NCI-H510A treated with DMSO at 0.1 percent for 48 hours (cell line): ENCODE data around the gene PRR33.

Experiments
- DNase-seq: peaks from one replicate; lab custom pipeline; 2025; lab: John Stamatoyannopoulos, UW

PRR33 gene

DNA sequence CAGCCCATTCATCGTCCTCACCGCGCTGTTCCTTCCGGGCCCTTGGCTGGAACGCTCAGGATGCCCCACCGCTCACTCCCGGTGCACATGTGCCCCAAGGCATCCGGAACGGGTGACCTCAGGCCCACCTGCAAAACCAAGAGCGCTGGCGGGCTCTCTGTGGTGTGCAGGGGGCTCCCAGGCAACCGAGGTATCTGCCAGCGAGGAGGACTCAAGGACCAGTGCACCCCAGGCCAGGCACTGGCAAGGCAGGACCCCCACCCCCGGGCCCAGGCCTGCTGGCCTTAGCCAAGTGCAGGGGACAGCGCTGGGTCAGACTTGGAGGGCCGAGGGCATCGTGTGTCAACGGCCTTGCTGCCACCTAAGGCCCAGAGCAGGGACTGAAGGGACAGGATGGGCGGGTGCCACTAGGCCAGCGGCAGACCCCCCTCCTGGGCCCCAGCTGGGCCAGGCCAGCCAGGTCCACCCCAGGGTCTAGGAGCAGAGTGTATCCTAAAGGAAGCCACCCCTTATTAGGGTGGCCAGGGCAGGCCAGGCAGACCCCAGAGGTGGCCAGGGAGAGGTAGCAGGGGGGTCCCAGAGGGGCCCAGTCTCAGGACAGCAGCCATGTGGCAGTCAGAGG, 36.3 kb upstream of the PRR33 start:
- DNase-seq, result no peak

DNA sequence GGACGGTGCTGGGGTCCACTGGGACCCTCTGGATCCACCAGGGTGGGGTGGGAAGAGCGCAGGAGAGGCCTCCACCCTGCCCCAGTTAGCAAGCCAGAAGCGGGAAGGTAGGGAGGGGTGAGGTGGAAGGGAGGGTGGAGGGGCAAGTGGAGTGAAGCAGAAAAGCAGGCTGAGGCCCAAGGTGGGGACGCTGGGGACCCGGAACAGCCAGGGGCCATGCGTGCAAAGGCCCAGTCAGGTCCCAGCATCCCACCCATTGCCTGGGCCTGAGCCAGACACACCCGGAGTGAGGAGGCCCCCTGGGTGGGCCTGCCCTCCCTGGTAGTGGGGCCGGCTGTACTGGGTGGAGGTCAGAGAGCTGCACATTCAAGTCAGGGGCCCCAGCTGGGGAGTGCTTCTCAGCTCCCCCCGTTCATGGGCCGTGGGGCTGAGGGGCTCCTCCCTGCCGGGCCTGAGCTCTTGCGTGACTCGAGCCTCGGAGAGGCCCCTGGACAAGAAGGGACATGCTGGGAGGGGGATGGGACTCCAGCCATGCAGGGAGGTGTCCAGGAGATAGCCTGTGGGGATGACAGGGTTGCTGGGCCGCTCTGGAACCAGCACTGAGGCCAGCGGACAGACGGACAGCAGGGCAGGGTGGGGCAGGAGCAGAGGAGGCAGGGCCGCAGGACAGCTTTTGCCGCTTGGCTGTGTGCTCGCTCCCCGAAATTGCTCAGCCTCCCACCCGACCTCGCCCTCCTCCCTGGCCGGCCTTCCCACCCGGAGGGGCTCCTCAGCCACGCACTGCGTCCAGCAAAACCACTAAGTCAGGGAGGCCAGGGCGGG, 35.5 kb upstream of the PRR33 start:
- DNase-seq, result no peak

DNA sequence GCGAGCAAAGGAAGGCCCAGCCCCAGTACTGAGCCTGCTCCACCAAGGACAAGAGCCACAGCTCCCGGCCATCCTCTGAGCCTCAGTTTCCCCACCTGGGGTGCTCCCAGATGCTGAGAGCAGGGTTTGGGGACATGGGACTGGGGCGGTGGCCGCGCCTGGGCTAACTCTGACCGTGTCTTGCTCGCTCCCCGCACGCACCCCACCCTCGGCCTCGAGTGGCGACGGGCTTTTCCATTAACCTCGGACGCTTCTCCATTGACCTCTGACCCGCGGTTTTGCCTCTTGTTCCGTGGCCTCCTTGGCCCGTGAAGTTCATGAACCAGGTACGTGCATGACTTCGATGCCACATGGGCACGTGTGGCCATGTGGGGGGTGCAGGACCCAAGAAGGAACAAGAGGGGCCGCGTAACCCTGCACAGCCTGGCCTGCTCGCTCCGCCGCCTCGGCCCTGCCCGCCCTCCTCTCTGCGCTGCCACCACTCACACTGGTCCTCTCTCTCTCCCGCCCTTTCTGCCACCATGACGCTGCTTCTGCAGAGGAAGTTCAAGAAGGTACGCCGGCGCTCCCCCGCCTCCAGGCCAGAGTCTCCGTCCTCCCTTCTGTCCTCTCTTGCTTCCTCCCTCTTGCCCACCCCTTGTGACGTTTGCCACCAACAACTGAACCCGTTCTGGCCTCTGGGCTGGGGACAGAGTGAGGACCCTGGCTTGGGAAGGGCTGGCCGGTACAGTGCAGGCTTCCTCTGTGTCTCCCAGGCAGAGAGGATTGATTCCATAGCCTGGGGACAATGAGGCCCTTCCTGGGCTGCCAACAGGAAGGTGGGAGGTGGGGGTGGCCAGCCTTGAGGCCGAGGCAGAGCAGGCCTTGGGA, 34.7 kb upstream of the PRR33 start:
- DNase-seq, result no peak

DNA sequence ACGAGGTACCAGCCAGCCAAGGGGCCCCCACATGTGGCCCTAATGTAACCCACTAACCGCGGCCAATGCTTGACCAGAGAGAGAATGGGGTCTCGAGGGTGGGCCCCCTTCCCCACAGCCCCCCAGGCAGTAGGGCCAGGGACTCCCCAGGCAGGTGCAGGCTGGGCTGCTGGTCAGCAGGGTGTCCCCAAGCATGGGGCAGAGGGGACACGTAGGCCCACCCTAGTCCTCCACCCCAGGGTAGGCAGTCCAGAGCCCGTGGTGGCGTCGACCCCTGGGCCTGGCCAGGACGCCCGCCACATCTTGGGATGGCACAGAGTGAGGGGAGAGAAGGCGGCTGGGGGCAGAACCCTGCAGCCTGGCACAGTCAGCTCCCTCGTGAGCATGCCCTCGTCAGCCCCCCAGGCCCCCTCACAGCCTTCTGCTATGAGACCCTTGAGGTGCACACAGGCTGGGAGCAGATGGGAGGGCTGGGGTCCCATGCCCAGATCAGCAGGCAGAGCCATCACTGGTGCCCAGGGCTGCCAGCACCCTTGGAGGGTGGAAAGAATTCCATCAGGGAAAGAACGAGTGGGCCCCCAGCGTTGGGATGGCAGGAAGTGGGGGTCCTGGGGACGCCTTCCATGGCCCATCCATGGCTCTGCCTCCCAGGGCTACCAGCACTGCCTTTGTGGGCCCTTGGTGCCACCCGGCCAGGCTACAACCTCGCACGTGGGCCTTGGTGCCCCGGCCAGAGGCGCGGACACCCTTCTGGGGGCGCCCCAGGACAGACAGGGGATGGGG, 33.9 kb upstream of the PRR33 start:
- no peak for DNase-seq

DNA sequence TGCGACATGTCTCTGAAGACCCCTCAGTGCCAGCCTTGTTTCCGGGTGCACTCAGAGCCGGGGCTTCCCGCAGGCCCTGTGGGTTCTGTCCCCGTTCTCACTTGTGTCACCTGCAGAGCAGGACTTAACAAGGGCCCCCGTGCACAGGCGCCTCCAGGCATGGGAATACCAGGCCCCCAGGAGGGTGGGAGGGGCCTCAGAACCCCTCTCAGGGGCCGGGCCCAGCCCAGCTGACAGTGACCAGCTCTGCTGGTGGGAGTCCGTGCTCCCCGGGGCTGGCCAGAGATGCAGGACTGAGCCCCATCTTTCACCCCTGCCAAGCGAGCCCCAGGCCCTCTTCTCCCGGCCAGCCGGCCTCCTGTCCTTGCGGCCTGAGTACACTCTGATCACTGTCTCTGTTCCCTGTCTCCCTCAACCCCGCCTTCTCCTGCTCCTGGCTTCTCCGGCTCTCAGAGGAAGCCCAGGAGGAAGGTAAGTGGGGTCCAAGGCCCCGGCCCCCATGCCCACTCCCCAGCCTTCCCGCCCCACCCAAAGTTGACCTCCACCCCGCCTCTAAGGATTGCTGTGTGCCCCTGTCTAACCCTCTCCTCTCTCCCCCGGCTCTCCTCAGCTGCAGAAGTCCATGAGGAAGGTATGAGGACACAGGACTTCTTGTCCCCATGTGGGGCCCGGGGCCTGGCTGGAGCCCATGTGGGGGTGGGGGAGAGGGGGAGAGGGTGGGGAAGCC, 33.1 kb upstream of the PRR33 start:
- DNase-seq, result no peak

DNA sequence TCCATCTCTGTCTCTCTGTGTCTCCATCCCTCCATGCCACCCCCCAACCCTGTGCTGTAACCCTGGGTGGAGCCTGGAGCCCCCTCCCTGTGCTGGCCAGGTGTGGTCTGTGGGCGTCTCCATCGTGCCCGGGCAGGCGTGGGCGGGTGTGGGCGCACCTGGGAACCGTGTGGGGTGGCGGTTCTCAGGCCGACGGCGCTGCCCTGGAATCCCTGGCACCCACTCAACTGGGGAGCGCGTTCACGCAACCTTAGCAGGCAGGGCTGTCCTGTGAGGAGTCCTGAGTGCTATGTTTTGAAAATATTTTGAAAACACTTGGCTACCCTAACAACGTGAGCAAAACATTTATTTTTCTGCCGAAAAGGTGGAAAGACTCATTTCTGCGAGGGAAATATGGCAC, 32.5 kb upstream of the PRR33 start:
- no peak for DNase-seq

DNA sequence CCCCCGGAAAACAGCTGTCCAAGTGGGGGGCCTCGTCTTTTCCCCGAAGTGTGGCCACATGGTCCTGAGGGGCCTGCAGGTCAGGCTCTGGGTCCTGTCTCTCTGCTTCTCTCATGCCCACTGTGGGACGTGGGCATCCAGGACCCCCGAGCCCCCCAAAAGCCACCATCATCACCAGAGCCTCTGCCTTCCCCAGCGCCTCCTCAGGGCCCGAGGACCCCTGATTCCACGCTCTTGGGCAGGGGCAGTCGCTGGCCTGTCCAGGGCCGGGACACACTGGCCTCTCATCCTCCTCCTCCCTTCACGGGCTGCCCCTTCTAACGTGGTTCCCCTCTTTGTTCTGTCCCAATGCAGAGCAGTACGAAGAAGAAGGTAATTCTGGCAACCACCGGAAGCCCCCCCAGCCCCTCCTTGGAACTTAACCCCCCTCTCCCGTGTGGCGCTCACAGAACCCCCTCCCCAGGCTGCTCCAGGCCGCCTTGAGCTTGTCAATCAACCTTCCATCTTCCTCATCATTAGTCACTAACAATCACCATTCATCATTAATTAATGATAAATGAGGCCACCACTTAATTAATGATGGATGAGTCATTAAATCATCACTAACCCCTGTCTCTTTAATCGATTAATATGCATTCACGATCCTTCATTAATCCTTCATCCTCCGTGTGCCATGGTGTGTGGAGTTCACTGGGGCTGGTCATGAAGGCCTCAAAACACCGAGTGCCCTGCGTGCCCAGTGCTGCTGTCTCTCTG, 31.7 kb upstream of the PRR33 start:
- no peak for DNase-seq

DNA sequence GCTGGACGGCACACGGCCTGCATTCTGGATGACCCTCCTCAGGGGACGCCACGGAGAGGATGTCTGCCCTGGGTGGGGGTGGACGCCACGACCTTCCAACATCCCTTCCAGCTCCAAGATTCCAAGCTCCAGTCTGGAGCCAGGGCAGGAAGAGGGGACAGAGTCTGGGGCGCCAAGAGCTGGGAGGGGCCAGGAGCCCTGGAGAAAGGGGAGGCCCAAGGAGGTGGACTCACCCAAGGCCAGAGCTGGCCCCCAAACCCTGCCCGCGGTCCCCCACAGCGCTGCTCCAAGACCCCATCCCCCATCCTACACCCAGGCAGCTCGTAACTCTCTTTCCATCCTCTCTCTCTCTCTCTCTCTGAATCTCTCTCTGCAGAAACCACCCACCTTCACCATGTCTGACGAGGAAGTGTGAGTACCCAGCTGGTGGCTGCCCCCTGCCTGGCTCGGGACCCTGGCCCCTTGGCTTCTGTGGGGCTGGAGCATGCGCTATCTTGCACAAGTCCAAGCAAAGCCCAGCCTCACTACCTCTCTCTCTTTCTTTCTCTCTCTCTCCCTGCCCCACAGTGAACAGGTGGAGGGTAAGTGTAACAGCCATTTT, 30.9 kb upstream of the PRR33 start:
- DNase-seq, result no peak

DNA sequence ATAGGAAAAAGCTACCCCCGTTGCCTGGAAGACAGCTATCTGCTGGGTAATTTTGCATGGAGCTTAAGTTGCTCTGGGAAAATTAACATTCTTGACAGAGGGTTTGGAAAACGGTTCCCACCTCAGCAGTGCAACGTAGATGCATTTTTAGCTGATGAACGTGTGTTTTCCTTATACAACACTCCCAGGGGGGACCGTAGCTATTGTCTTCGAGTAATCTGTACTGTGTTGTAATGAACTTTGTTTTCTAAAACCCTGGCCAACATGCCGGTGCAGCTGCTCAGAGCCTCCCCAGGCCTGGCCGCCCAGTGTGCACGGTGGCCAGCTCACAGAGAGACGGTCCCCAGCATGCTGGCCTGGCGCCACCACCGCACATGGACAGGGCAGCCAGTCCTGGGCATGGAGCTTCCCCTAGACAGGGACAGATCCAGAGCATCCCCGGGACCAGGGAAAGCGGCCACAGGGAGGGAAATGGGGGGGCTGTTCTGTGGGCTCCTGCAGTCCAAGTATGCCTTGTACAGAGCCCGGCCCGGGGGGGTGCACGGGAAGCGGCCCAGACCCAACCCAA, 30.0 kb upstream of the PRR33 start:
- no peak for DNase-seq

DNA sequence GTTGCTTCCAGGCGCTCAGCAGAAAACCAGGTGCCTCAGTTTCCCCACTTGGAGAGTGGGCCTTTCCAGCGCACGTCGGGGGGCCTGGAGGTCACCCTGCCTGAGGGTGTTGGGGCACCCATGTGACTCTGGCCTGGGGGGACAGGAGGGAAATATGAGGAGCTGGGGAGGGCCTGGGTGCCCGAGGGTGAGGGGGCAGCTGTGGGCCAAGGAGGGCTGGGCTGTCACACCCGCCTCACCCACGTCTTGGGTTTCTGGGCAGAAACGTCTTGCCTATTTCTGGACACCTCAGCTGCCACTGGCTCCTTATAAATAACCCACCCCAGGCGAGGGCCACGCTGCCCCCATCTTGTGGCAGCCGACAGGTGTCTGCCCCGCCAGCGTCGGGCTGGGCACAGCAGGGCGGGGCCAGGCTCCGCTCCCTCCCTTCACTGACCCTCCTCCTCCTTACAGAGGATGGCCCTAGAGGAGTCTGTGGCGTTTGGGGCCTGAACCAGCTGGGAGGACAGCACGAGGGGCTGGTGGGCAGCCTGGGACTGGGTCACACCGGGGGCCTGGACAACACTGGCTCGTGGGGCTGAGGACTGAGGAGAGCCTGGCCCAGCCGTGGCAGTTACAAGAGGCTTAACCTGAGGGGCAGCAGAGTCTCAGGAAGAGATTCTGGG, 29.3 kb upstream of the PRR33 start:
- DNase-seq, result no peak

DNA sequence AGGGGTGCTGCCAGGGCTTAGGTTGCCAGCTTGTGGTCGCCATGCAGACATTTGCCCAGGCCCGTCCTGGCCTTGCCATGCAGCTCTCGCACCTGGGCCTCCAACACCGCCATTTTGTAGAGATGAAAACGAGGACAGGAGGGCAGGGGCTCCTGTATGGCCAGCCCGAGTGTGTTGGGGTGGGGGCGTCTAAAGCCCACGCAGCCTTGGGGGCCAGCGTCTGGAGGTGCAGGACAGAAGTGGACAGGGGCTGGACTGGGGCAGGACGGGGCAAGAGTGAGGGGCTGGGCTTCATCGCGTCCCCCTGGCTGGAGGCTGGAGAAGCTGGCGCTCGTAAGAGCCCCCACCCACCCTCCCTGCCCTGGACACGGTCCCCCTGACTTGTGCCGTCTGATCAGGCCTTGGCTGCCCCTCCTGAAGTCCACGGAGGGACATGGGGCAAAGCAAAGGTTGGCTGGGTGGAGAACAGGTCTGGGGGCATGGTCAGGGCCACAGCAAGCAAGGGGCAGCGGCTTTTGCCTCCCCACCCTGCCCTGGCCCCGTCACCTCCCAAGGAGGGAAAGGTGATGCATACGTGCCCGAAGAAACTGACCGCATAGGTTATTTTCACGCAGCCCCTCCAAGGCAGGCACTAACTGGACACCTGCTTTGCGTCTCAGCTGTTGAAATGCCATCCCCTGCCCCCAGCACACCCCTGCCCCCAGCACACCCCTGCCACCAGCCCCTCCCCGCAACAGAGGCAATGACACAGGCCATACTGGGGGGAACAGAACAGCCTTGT, 28.6 kb upstream of the PRR33 start:
- no peak for DNase-seq

DNA sequence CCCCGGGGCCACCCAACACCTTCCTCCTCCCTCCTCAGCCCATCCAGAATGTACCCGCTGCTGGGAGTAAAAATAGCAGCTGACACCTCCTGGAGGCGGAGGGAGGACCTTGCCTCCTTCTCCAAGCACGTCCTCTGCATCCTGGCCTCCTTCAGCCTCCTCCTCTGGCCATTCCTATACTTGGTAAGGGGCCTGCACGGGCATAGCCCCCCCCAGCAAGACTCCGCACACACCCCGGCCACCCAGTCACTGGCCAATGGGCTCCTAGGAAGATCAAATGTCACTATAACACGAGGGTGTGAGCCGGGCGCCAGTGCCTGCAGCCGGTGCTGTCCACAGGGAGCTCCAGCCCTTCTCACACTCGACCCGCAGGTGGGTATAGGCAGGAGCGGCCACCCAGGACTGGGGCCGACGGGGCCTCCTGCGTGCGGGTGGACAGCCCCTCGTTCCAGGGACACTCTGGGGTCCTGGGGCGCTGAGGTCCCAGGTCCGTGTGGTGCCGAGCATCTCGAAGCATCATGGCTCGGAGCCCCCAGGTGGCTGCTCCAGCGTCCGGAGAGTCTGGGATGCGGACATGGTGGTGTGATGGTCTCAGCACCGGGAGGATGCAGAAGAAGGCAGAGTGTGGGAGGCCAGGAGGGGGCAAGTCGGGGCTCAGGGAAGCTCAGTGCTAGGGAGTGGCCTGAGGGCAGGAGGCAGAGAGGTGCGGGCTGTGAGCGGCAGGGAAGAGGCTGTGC, 27.9 kb upstream of the PRR33 start, which contains the start of gene TNNT3:
TNNT3 (plus strand) TSS at position 313 of the 737 bp plus-strand sequence. CDS start 3,172 bp downstream, outside the sequence.
- DNase-seq, result no peak

DNA sequence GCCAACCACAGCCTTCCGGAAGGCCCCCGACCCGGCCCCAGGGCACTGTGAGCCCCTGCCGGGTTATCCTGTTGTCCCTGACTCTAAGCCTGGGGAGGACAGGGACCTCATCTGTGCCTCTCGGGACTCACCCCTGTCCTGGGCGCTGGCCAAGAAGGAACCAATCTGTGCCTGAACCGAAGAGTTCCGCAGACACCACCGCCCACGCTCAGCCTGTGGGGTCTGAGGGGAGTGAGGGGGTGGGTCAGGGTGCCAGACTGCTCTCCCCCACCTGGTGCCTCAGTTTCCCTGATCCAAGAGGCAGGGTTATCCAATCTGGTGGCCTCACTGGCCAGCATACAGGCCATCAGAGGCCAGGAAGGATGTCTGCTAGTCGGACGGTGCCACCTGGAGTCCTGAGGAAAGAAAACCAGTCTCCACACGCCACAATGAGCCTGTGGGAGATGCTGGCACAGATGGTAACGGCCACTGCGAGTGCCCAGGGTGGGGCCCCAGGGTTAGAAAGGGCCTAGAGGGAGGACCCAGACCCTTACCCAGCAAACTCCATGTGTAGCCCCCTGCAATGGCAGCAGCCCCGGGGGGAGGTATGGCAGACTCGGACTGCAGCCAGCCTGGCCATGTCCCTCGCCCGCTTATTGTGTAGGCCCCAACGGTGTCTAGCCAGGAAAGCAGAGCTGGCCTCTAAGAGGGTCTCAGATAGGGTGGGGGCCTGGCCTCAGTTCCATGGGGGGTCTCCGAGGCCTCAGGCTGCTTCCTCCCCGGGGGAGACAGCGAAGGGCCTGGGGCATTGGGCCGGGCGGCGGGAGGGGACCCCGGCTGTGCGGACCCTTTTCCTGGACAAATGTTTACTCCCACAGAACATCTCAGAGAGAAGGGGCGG, 27.0 kb upstream of the PRR33 start:
- DNase-seq, result no peak

DNA sequence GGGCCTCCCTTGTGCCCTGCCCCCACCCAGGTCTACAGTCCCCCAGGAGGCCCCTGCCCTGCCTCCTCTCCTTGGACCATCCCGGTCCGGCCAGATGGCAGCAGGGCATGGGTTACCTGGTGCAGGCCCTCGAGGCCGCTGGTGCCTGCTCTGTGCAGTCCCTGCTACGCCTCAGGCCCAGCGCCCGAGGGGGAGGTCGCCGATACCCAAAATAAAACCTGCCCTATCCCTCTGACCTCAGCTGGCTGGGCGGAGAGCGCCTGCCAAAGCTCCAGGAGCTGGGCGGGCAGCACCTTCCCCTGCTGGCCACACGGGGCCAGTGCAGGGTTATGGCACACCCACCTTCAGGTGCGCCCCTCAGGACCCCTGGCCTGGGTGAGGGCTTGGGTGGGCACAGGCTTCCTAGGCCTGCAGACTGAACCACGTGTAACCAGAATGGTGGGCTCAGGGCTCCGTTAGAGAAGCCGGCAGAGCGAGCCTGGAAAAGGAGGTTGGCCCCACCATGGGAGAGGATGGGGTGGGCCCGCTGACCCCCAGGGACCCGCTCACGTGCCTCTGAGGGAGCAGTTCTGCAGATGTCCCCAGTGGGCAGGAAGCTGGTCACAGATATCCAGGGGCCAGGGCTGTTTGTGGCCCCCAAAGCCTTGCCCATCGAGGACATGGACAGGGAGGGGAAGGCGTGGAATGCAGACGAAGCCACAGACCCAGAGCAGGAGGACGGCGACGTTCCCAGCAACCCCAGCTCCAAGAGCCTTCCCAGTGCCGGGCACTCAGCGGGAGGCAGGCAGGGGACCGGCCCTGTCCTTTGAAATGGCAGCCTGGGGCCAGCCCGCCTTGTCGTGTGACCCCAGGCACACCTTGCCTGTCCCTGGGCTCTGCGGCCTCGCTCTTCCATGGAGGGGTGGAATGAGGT, 26.1 kb upstream of the PRR33 start:
- no peak for DNase-seq

DNA sequence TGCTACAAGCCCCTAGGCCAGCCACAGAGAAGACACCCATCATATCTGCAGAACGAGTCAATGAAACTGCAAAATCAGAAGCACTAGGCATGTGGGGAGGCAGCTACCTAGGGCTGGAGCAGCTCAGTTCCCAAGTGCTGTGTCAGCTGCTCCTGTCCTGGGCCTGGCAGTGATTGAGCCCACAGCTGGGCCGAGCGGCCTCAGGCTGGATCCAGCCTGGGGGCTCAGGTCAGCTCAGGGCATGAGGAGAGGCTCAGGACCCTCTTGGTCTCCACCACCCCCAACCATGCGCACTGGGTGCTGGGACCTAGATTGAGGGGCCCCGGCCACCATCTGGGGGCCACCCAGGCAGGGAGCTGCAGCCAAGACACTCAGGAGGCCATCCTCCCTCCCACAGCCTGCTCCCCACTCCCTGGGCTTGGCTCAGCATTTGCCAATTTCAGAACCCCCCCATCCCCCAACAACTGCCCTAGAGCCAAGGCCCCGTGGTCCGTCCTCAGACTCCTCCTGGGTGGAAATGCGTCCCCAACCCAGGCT, 25.4 kb upstream of the PRR33 start:
- DNase-seq, result no peak
